Measurements from ENCODE around the gene PAEP.

The PAEP gene

DNA sequence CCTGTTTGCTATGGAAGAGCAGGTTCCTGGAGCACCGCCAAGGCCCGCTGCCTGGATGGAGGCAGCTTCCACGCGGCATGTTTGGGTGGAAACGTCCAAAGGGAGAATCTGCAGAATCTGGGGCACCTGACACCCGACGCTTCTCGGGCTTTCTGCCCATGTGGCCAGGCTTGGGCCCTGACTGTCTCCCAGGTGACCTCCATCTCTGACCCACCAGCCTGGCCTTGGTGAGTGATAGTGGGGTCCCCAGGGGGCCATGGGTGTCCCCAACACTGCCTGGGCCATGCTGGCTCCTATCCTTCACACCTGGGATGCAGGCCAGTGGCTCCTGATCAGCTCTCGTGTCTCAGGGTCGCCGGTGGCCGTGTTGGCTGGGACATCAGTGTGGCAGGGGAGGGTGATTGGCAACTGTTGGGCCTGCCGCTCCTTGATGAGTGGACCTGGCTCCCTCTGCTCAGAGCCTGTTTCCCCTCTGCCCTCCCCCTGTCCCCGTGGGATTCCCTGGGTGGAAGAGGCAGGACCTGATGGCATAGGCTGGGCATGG, 43.8 kb downstream of the PAEP start:
- no peaks in the 10 kb centered on the region for H3K36me3 Mint-ChIP-seq (ENCODE audit: low read depth)
- H3K4me1 Mint-ChIP-seq (ENCODE audit: low read depth): no peaks in the 10 kb centered on the region
- no peaks in the 10 kb centered on the region for H3K9me3 Mint-ChIP-seq
- H3K4me3 Mint-ChIP-seq: no peak overlapping the region
- H3K27ac Mint-ChIP-seq: no peak overlapping the region
- peaks cover 5% of the 10 kb centered on the region for H3K27me3 Mint-ChIP-seq

GRCh38 chr9:135606885-135607259, 45.3 kb downstream of the PAEP start:
- no peak overlapping the region for H3K4me3 Mint-ChIP-seq
- H3K4me1 Mint-ChIP-seq (ENCODE audit: low read depth): no peaks in the 10 kb centered on the region
- no peaks in the 10 kb centered on the region for H3K27me3 Mint-ChIP-seq
- no peaks in the 10 kb centered on the region for H3K36me3 Mint-ChIP-seq (ENCODE audit: low read depth)
- no peak overlapping the region for H3K27ac Mint-ChIP-seq
- no peaks in the 10 kb centered on the region for H3K9me3 Mint-ChIP-seq

DNA sequence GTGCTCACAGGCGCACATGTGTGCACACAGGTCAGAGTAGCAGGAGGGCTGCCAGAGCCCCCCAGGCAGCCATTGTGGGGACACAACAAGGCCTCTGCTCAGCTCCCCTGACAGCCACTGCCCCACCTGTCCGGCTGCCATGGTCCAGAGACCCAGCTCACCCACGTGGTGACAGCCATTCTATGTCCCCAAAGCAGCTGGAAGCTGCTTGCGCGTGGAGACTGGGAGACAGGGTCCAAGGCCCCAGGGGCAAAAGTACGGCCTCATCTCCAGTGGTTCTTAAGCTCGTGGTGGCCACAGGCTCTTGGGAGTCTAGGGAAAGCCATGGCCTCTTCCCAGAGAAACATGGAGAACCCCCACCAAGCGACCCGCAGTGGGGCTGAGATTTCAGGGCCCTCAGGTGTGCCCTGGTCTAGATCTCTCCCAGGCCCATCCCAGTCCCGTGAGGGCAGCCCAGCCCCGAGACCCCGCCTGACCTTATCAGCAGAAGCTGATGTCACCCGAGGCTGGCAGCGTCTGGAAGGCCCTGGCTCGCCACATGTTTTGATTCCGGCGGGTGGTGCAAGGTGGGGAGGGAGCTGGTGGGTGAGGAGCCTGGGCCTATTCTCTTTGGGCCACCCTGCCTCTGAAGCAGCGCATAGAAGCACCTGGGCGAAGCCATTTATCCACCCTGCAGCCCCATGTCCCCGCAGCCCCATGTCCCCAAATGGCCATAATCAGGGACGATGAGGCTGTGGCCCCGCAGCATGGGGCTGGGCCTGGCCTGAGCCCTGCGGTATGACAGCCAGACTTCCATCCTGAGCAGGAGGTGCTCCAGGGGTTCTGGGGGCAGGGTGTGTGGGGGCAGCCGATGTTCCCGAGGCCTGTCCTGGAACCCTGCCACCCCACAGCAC, 46.1 kb downstream of the PAEP start:
- Mint-ChIP-seq H3K9me3 (no peaks in the 10 kb centered on the region), H3K4me1 (ENCODE audit: low read depth) (no peaks in the 10 kb centered on the region), H3K27me3 (no peaks in the 10 kb centered on the region), H3K27ac (no peak overlapping the region), H3K4me3 (no peak overlapping the region), H3K36me3 (ENCODE audit: low read depth) (no peaks in the 10 kb centered on the region)

GRCh38 chr9:135608294-135608998, 46.9 kb downstream of the PAEP start:
- H3K36me3 Mint-ChIP-seq (ENCODE audit: low read depth): no peaks in the 10 kb centered on the region
- no peak overlapping the region for H3K27ac Mint-ChIP-seq
- H3K4me3 Mint-ChIP-seq: no peak overlapping the region
- H3K4me1 Mint-ChIP-seq (ENCODE audit: low read depth): no peaks in the 10 kb centered on the region
- H3K27me3 Mint-ChIP-seq: no peaks in the 10 kb centered on the region
- H3K9me3 Mint-ChIP-seq: no peaks in the 10 kb centered on the region

DNA sequence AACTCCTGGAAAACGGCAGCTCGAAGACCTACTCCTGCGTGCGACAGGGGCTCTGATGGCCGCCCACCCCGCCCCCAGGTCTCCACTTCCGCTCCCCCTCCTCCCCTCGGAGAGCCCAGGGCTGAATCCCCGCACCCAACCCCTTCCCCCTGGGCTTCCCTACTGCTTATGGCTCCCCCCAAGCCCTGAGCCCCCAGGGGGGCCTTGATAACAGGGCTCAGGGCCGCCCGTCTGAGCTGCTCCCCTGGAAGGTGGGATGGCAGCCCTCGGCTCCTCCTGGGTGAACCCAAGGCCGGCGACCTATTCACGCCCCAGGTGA, 47.4 kb downstream of the PAEP start:
- no peak overlapping the region for H3K4me3 Mint-ChIP-seq
- H3K27ac Mint-ChIP-seq: no peak overlapping the region
- H3K27me3 Mint-ChIP-seq: no peaks in the 10 kb centered on the region
- H3K36me3 Mint-ChIP-seq (ENCODE audit: low read depth): no peaks in the 10 kb centered on the region
- H3K4me1 Mint-ChIP-seq (ENCODE audit: low read depth): no peaks in the 10 kb centered on the region
- no peaks in the 10 kb centered on the region for H3K9me3 Mint-ChIP-seq

GRCh38 chr9:135609366-135609955, 47.9 kb downstream of the PAEP start:
- no peaks in the 10 kb centered on the region for H3K9me3 Mint-ChIP-seq
- H3K36me3 Mint-ChIP-seq (ENCODE audit: low read depth): no peaks in the 10 kb centered on the region
- no peak overlapping the region for H3K4me3 Mint-ChIP-seq
- no peaks in the 10 kb centered on the region for H3K4me1 Mint-ChIP-seq (ENCODE audit: low read depth)
- H3K27me3 Mint-ChIP-seq: no peaks in the 10 kb centered on the region
- no peak overlapping the region for H3K27ac Mint-ChIP-seq

DNA sequence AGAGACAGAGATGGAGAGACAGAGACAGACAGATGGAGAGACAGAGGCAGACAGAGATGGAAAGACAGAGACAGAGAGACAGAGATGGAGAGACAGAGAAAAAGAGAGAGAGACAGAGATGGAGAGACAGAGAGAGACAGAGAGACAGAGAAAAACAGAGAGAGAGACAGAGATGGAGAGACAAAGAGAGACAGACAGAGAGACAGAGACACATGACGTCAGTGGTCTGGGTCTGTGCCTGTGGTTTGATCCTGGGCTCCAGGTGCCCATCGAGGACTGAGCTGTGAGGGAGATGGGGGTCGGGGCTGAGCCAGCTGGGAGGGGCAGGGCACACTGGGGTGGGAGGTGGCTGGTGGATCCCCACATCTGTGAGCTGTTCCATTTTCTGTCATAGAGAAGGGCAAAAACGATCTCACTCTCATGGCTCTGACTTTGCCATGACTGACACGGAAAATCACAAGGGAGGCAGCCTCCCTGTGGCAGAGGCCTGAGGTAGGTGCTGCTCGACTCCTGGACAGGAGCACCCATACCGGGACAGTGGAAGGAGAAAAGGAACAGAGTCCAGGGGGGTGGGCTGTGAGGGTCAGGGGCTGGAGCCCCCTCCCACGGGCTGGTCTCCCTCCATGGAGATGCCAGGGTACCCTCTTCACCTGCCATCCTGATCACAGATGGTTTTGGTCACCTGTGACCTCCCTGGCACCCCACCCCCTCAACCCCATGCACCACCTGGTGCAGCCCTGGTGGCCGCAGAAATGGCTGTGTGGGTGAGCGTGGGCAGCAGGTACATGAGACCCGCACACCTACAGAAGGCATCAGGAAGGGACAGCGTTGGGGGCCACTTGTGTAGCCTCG, 49.0 kb downstream of the PAEP start:
- no peaks in the 10 kb centered on the region for H3K9me3 Mint-ChIP-seq
- no peaks in the 10 kb centered on the region for H3K27me3 Mint-ChIP-seq
- no peak overlapping the region for H3K4me3 Mint-ChIP-seq
- no peaks in the 10 kb centered on the region for H3K36me3 Mint-ChIP-seq (ENCODE audit: low read depth)
- peak overlapping the region; percentile 18 for H3K27ac Mint-ChIP-seq
- H3K4me1 Mint-ChIP-seq (ENCODE audit: low read depth): no peaks in the 10 kb centered on the region

- Mint-ChIP-seq H3K36me3 (ENCODE audit: low read depth) (no peaks in the 10 kb centered on the region), H3K4me3 (no peak overlapping the region), H3K4me1 (ENCODE audit: low read depth) (no peaks in the 10 kb centered on the region), H3K27me3 (no peaks in the 10 kb centered on the region), H3K9me3 (no peaks in the 10 kb centered on the region), H3K27ac (no peak overlapping the region)
These were observed 49.8 kb downstream of the PAEP start for GRCh38 chr9:135611142-135611874.

- H3K27ac Mint-ChIP-seq: no peak overlapping the region
- H3K9me3 Mint-ChIP-seq: no peaks in the 10 kb centered on the region
- H3K4me3 Mint-ChIP-seq: no peak overlapping the region
- H3K36me3 Mint-ChIP-seq (ENCODE audit: low read depth): no peaks in the 10 kb centered on the region
- H3K27me3 Mint-ChIP-seq: no peaks in the 10 kb centered on the region
- H3K4me1 Mint-ChIP-seq (ENCODE audit: low read depth): no peaks in the 10 kb centered on the region
These were observed 50.3 kb downstream of the PAEP start for GRCh38 chr9:135611875-135612209.

- Mint-ChIP-seq H3K9me3 (no peaks in the 10 kb centered on the region), H3K27me3 (no peaks in the 10 kb centered on the region), H3K4me3 (no peak overlapping the region), H3K4me1 (ENCODE audit: low read depth) (no peaks in the 10 kb centered on the region), H3K36me3 (ENCODE audit: low read depth) (no peaks in the 10 kb centered on the region), H3K27ac (no peak overlapping the region)
These were observed 50.9 kb downstream of the PAEP start for GRCh38 chr9:135612437-135612836.

- Mint-ChIP-seq H3K27ac (no peak overlapping the region), H3K27me3 (no peaks in the 10 kb centered on the region), H3K36me3 (ENCODE audit: low read depth) (no peaks in the 10 kb centered on the region), H3K9me3 (no peaks in the 10 kb centered on the region), H3K4me3 (no peak overlapping the region), H3K4me1 (ENCODE audit: low read depth) (no peaks in the 10 kb centered on the region)
These were observed 51.7 kb downstream of the PAEP start for GRCh38 chr9:135612981-135613910.

- no peaks in the 10 kb centered on the region for H3K9me3 Mint-ChIP-seq
- no peaks in the 10 kb centered on the region for H3K27me3 Mint-ChIP-seq
These were observed 52.6 kb downstream of the PAEP start for GRCh38 chr9:135613946-135614805.

More at GRCh38 chr9:135613946-135614805, 52.6 kb downstream of the PAEP start:
- Mint-ChIP-seq H3K36me3 (ENCODE audit: low read depth) (no peaks in the 10 kb centered on the region), H3K4me3 (no peak overlapping the region), H3K27ac (no peak overlapping the region), H3K4me1 (ENCODE audit: low read depth) (no peaks in the 10 kb centered on the region)

Measured in stimulated activated naive CD8-positive, alpha-beta T cell treated with anti-CD3 and anti-CD28 coated beads, Interleukin-15, Interleukin-2, amounts not matched to agents 100 ng/mL and 50 ng/mL, for 24 hours (primary cell).